HG03558 (cell line): ENCODE results near the gene PRMT1.

Source experiments
- ATAC-seq: cut with Tn5 transposase; IDR thresholded peaks from one replicate; pipeline ENCODE4 v1.9.1; 2021; ENCODE audit warnings: moderate number of reproducible peaks; ENCODE audit not compliant: unreplicated experiment; ENCODE audit errors: extremely low read depth

Gene PRMT1

GRCh38 chr19:49687150-49687549 is 10.1 kb downstream of the PRMT1 start:
- no peak for ATAC-seq

GRCh38 chr19:49687566-49688316 is 10.7 kb downstream of the PRMT1 start:
- ATAC-seq, result no peak

- no peak for ATAC-seq
Measured at GRCh38 chr19:49688531-49689132, 11.6 kb downstream of the PRMT1 start.

- ATAC-seq, result no peak
Measured at GRCh38 chr19:49689133-49690078, 12.3 kb downstream of the PRMT1 start, which contains the start of gene ADM5. Gene ADM5 (plus strand): TSS chr19:49689594. CDS start chr19:49689838, 244 bp downstream.

- no peak for ATAC-seq
Measured at GRCh38 chr19:49690079-49690655, 13.1 kb downstream of the PRMT1 start.

- ATAC-seq, result no peak
Measured at GRCh38 chr19:49690656-49691242, 13.7 kb downstream of the PRMT1 start, which contains the start of gene CPT1C. Gene CPT1C (plus strand): TSS chr19:49691116. CDS start chr19:49692253, 1,137 bp downstream.

GRCh38 chr19:49691243-49692146 is 14.4 kb downstream of the PRMT1 start:
- ATAC-seq, result no peak

GRCh38 chr19:49692147-49692506 is 15.1 kb downstream of the PRMT1 start:
- ATAC-seq, result no peak

- ATAC-seq, result no peak
Measured at GRCh38 chr19:49696115-49696514, 19.0 kb downstream of the PRMT1 start.

GRCh38 chr19:49696865-49697264 is 19.8 kb downstream of the PRMT1 start:
- no peak for ATAC-seq

- no peak for ATAC-seq
Measured at GRCh38 chr19:49699364-49699763, 22.3 kb downstream of the PRMT1 start.

- no peak for ATAC-seq
Measured at GRCh38 chr19:49700563-49700962, 23.5 kb downstream of the PRMT1 start.

GRCh38 chr19:49701271-49701786 is 24.3 kb downstream of the PRMT1 start:
- ATAC-seq, result no peak

GRCh38 chr19:49704888-49705642 is 28.0 kb downstream of the PRMT1 start:
- ATAC-seq, result no peak

GRCh38 chr19:49705919-49706318 is 28.8 kb downstream of the PRMT1 start:
- ATAC-seq, result no peak

GRCh38 chr19:49710372-49710951 is 33.4 kb downstream of the PRMT1 start:
- ATAC-seq, result no peak

GRCh38 chr19:49712397-49712859 is 35.4 kb downstream of the PRMT1 start:
- no peak for ATAC-seq
